Measurements from ENCODE around the gene ZNF316. TPM values are rescaled to one million over a fixed set of nuclear protein-coding genes. Genes with fewer than 3 reads are reported as not detected.
A peak's percentile ranks its signal among the peaks of the same experiment; 100 is the strongest.

ZNF316 gene
- total RNA-seq, 1 donor from 2014 or later = 43.8 TPM

DNA sequence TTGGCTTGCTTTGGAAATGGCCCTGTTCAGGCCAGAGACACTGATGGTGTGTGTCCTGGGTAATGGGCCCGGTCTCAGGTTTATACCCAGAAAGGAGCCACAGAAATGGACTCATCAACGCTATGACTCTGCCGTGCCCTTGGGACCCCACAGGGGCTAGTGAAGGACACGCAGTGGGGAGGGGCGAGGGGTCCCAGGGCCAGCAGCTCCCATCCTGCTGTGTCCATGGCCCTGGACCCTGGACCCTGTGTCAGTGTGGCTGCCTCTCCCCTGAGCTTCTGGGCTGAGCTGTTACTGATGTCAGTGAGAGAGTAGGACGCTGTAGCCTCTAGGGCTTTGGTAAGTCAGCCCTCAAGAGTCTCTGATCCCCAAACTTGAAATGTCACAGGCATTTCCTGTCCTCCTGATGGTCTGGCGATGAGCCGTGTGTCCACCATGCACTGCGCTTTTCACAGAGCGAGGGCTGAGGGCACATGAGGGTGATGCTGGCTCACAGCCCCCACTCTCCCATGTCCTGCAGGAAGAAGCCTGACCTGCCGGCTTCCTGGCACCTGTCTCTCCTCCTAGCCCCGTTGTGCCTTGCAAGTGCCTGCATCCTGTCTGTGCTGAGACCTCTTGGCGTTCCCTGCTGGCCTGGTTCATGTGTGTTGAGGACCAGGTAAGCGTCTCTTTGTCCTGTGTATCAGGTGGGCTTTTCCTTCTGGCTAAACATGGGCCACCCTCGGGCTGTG lies 4.4 kb downstream of the ZNF316 start:
- Mint-ChIP-seq H3K9me3 (no peaks in the 10 kb centered on the region), H3K27me3 (ENCODE audit: low read depth) (no peaks in the 10 kb centered on the region), H3K27ac (ENCODE audit: unreplicated experiment) (no peak overlapping the region), H3K4me1 (peaks cover 24% of the 10 kb centered on the region), H3K36me3 (ENCODE audit: low read depth) (peaks cover 7% of the 10 kb centered on the region), H3K4me3 (peak overlapping the region; percentile 64)
- TF ChIP-seq, protein P1, sequence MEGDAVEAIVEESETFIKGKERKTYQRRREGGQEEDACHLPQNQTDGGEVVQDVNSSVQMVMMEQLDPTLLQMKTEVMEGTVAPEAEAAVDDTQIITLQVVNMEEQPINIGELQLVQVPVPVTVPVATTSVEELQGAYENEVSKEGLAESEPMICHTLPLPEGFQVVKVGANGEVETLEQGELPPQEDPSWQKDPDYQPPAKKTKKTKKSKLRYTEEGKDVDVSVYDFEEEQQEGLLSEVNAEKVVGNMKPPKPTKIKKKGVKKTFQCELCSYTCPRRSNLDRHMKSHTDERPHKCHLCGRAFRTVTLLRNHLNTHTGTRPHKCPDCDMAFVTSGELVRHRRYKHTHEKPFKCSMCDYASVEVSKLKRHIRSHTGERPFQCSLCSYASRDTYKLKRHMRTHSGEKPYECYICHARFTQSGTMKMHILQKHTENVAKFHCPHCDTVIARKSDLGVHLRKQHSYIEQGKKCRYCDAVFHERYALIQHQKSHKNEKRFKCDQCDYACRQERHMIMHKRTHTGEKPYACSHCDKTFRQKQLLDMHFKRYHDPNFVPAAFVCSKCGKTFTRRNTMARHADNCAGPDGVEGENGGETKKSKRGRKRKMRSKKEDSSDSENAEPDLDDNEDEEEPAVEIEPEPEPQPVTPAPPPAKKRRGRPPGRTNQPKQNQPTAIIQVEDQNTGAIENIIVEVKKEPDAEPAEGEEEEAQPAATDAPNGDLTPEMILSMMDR (conservative IDR thresholded peaks at IDR 0.05) = no peak
- DNase-seq (ENCODE audit: low read depth, low spot score) = no peak

DNA sequence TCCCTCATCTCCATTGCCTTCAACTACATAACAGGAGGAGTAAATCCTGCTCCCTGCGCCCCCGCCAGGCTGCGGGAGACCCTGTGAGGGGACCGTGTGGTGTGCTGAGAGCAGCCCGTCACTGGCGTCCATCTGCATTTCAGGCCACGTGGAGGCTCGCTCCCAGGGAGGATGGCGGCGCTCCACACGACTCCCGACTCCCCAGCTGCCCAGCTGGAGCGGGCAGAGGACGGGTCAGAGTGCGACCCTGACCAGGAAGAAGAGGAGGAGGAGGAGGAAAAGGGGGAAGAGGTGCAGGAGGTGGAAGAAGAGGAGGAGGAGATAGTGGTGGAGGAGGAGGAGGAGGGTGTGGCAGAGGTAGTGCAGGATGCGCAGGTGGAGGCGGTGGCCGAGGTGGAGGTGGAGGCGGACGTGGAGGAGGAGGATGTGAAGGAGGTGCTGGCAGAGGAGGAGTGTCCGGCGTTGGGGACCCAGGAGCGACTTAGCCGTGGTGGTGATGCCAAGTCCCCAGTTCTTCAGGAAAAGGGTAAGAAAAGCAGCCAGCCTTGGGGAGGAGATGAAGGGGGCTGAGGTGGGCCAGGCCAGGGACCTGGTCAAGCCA lies 5.2 kb downstream of the ZNF316 start:
- Mint-ChIP-seq H3K9me3 (no peaks in the 10 kb centered on the region), H3K36me3 (ENCODE audit: low read depth) (peaks cover 7% of the 10 kb centered on the region), H3K27me3 (ENCODE audit: low read depth) (no peaks in the 10 kb centered on the region), H3K4me3 (no peak overlapping the region), H3K27ac (ENCODE audit: unreplicated experiment) (no peak overlapping the region), H3K4me1 (peaks cover 23% of the 10 kb centered on the region)
- TF ChIP-seq, protein P1 (conservative IDR thresholded peaks at IDR 0.05) = no peak
- DNase-seq (ENCODE audit: low read depth, low spot score) = no peak

DNA sequence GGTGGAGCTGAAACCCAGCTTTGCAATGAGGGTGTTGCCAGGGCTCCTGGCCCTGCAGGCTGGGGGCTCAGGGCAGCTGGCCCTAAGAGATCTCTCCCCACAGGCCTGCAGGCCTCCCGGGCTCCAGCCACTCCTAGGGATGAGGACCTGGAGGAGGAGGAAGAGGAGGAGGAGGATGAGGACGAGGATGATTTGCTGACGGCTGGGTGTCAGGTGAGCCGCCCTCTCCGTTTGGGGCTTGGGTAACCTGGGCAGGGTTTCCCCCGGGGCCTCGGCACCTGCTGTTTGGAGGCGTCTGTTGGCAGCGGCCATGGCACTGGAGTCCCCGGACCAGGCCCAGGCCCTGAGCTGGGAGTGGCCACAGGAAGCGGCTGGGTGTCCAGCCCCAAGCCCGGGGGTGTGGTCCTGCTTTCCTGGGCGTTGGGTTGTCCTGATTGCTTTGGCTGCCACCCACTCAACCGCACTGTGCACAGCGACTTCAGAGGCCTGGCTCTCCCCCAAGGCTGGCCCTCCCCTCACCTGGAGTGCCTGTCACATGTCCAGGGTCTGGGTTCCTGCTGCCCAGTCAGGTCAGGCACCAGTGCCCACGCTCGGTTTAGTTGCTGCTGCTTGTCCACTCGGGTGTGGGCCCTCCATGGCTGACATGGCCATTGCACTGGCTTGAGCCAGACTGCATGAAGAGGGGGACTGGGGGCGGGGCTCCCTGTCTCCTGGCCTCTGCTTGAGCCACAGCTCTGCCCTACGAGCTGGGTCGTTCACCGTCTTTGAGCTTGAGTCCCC lies 5.9 kb downstream of the ZNF316 start:
- Mint-ChIP-seq H3K36me3 (ENCODE audit: low read depth) (peaks cover 7% of the 10 kb centered on the region), H3K27me3 (ENCODE audit: low read depth) (no peaks in the 10 kb centered on the region), H3K9me3 (no peaks in the 10 kb centered on the region), H3K4me1 (peaks cover 19% of the 10 kb centered on the region), H3K4me3 (no peak overlapping the region), H3K27ac (ENCODE audit: unreplicated experiment) (no peak overlapping the region)
- TF ChIP-seq, protein P1 (conservative IDR thresholded peaks at IDR 0.05) = no peak
- DNase-seq (ENCODE audit: low read depth, low spot score) = no peak

GRCh38 chr7:6643915-6644625 lies 7.0 kb downstream of the ZNF316 start:
- TF ChIP-seq, protein P1 (conservative IDR thresholded peaks at IDR 0.05) = no peak
- Mint-ChIP-seq H3K36me3 (ENCODE audit: low read depth) (peaks cover 6% of the 10 kb centered on the region), H3K4me3 (no peak overlapping the region), H3K27ac (ENCODE audit: unreplicated experiment) (no peak overlapping the region), H3K27me3 (ENCODE audit: low read depth) (no peaks in the 10 kb centered on the region), H3K9me3 (no peaks in the 10 kb centered on the region), H3K4me1 (peaks cover 9% of the 10 kb centered on the region)
- no peak for DNase-seq (ENCODE audit: low read depth, low spot score)

- Mint-ChIP-seq H3K36me3 (ENCODE audit: low read depth) (peaks cover 3% of the 10 kb centered on the region), H3K4me3 (no peak overlapping the region), H3K27me3 (ENCODE audit: low read depth) (no peaks in the 10 kb centered on the region), H3K9me3 (no peaks in the 10 kb centered on the region), H3K4me1 (peaks cover 6% of the 10 kb centered on the region), H3K27ac (ENCODE audit: unreplicated experiment) (no peak overlapping the region)
- TF ChIP-seq, protein P1 (conservative IDR thresholded peaks at IDR 0.05) = no peak
- no peak for DNase-seq (ENCODE audit: low read depth, low spot score)
Measured at GRCh38 chr7:6644728-6645127, 7.6 kb downstream of the ZNF316 start.

Data from neural crest cell (in vitro differentiated cells).